AG10803 (cell line): ENCODE measurements around the gene NSMCE1.

ENCODE experiments used
- DNase-seq: peaks from one replicate; pipeline ENCODE4 v3.0.0; 2010; ENCODE audit warnings: low read depth
- H3K4me3 ChIP-seq: 2 replicates; pipeline ENCODE4 v1.5.1; 2011; ENCODE audit warnings: mild to moderate bottlenecking, low read length, control low read depth
- CTCF ChIP-seq: conservative IDR thresholded peaks from 2 replicates; pipeline ENCODE4 v1.5.1; 2011; ENCODE audit warnings: mild to moderate bottlenecking, low read length, control low read depth, inconsistent platforms

The NSMCE1 gene

GRCh38 chr16:27228621-27229501, 39.7 kb downstream of the NSMCE1 start:
- TF ChIP-seq CTCF = no peak
- no peak for DNase-seq
- no peak overlapping the region for H3K4me3 ChIP-seq

- TF ChIP-seq CTCF = no peak
- no peak overlapping the region for H3K4me3 ChIP-seq
- no peak for DNase-seq
Measured at GRCh38 chr16:27228045-27228444, 40.5 kb downstream of the NSMCE1 start.

DNA sequence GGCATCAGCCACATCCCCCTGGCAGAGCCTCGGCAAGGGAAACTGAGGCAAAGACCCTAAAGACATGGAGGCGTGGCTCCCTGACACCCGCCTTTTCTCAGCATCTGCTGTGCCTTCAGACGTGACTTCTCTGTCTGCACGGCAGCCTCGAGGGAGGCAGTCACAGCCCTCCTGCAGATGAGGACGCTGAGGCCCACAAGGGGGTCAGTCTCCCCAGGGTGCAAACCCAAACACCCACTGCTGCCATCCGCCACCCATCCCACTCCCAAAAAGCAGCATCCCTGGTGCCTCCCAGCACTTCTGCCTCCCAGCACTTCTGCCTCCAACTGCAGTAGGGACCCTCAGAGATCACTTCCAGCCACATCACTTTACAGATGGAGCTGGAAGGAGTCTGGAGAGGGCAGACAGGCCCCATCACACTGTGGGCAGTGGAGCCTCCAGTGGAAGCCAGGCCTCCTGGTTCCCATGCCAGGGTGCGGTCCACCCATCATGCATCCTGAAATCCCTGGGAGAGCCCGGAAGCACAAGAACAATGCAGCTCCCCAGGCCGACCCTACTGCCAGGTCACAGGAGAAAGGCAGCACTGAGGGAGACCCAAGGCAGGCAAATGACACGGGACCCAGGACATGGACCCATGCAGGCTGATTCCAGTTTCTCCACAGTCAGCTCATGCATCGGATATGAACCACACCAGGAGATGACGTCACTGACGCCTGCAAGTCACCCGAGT, 41.4 kb downstream of the NSMCE1 start:
- no peak for TF ChIP-seq CTCF
- DNase-seq = no peak
- no peak overlapping the region for H3K4me3 ChIP-seq

GRCh38 chr16:27226476-27226875, 42.1 kb downstream of the NSMCE1 start:
- DNase-seq = no peak
- TF ChIP-seq CTCF = no peak
- H3K4me3 ChIP-seq = no peak overlapping the region

DNA sequence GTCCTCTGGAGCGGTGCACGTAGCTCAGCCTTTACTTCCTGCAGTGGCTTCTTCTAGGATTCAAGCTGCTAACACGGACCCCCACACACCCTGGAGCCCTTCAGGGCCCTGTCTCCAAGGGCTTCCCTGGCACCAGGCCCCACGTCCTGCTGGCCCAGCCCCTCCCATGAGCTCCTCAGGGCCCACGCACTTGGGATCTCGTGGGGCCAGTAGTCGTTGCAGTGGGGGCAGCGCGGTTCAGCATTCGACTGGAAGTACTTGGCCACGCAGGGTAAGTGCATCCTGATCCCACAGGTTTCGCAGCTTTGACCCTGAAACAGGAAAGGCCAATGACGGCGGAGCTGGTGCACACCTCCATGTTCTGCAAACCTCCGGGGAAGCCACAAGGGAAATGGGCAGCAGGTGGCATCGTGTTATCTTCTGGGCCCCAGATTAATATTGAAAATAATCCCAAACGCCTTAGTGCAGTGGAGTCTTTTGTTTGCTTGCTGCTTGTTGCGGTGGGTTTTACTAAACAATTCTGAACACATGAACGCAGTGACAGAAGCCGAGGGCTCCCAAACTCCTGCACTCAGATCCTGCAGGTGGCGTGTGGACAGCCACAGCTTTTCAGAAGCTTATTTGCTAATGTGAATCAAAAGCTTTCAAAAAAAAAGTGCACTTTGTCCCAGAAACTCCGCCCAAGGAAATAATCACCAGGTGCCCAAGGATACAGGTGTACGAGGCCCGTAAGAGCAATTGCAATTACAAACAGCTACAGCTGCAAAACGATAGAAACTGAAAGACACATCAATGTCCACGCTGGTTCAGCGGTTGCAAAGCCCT, 42.8 kb downstream of the NSMCE1 start:
- no peak for DNase-seq
- H3K4me3 ChIP-seq = no peak overlapping the region
- TF ChIP-seq CTCF = no peak

DNA sequence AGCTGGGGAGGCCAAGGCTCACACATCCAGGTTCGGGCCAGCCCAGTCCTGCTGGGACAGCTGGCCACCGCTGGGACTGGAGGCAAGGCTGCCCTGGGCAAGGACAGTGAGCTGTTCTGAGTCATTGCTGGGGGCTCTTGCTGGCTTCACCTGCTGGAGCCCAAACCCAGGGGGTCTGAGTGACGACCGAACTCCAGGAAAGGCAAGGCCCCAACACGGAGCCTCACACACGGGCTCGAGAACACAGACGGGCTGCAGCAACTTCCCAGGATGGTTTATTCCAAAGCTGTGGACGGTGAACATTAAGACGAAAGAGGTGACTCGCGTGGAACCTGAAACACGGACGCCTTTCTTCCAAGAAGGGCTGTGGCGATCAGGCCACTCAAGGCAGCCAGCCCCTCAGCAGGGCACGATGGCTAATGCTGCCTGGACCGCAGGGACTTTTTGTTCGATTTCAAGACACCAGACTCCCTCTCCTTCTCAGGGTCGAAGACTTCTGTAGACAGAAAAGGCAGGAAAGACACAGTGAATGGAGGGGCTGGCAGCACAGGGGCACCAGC, 43.8 kb downstream of the NSMCE1 start:
- no peak for TF ChIP-seq CTCF
- DNase-seq = no peak
- H3K4me3 ChIP-seq = no peak overlapping the region
